ENCODE results near the gene PPY. TPM values are rescaled to one million over a fixed set of nuclear protein-coding genes. Genes with fewer than 3 reads are reported as not detected.

PPY gene
- total RNA-seq, 1 experiment from 2014 or later, result not detected

GRCh38 chr17:43891851-43892646 is 50.2 kb downstream of the PPY start:
- no peaks in the 10 kb centered on the region for H3K4me1 ChIP-seq
- no peak for DNase-seq
- no peaks in the 10 kb centered on the region for H3K9me3 ChIP-seq (replicated peaks)
- H3K4me3 ChIP-seq, result no peak overlapping the region
- no peak overlapping the region for H3K27ac ChIP-seq
- no peaks in the 10 kb centered on the region for H3K36me3 ChIP-seq
- H3K27me3 ChIP-seq, result no peaks in the 10 kb centered on the region

Other genes starting within 250 kb of the PPY start
- gene SOST, start 183.7 kb downstream of the PPY start, total RNA-seq (2014; rRNA removed; shearing (Covaris generic)), result not detected in 2 replicates
- gene DUSP3, start 163.5 kb downstream of the PPY start, total RNA-seq (2014; rRNA removed; shearing (Covaris generic)), result 33.9 and 35.5 TPM in 2 replicates
- not detected in 2 replicates for gene CFAP97D1, start 162.0 kb downstream of the PPY start, total RNA-seq (2014; rRNA removed; shearing (Covaris generic))
- gene MPP3, start 109.3 kb downstream of the PPY start, total RNA-seq (2014; rRNA removed; shearing (Covaris generic)), result 6.6 and 11.3 TPM in 2 replicates
- gene CD300LG, start 95.3 kb downstream of the PPY start, total RNA-seq (2014; rRNA removed; shearing (Covaris generic)), result not detected in 2 replicates
- gene MPP2, start 34.9 kb downstream of the PPY start, total RNA-seq (2014; rRNA removed; shearing (Covaris generic)), result 16.3 and 17.4 TPM in 2 replicates
- not detected in 2 replicates for gene PYY, start 11.5 kb upstream of the PPY start, total RNA-seq (2014; rRNA removed; shearing (Covaris generic))
- gene NAGS, start 62.1 kb upstream of the PPY start, total RNA-seq (2014; rRNA removed; shearing (Covaris generic)), result 1.9 and 2.4 TPM in 2 replicates
- gene TMEM101, start 72.5 kb upstream of the PPY start, total RNA-seq (2014; rRNA removed; shearing (Covaris generic)), result 35.3 and 39.8 TPM in 2 replicates
- gene LSM12, start 124.2 kb upstream of the PPY start, total RNA-seq (2014; rRNA removed; shearing (Covaris generic)), result 90.8 and 95.6 TPM in 2 replicates
- gene G6PC3, start 128.3 kb upstream of the PPY start, total RNA-seq (2014; rRNA removed; shearing (Covaris generic)), result 34.6 and 37.3 TPM in 2 replicates
- gene HDAC5, start 181.2 kb upstream of the PPY start, total RNA-seq (2014; rRNA removed; shearing (Covaris generic)), result 96.4 and 103 TPM in 2 replicates
- gene HROB, start 199.5 kb upstream of the PPY start, total RNA-seq (2014; rRNA removed; shearing (Covaris generic)), result 10.0 and 11.1 TPM in 2 replicates
- gene ASB16, start 228.2 kb upstream of the PPY start, total RNA-seq (2014; rRNA removed; shearing (Covaris generic)), result not detected in 2 replicates
- gene TMUB2, start 244.5 kb upstream of the PPY start, total RNA-seq (2014; rRNA removed; shearing (Covaris generic)), result 27.8 and 29.6 TPM in 2 replicates